ENCODE measurements around the gene FXR2. TPM values are rescaled to one million over a fixed set of nuclear protein-coding genes. Genes with fewer than 3 reads are reported as not detected.
A peak's percentile ranks its signal among the peaks of the same experiment; 100 is the strongest.

FXR2 gene
- total RNA-seq, 1 donor from 2014 or later, result 42.7 TPM

DNA sequence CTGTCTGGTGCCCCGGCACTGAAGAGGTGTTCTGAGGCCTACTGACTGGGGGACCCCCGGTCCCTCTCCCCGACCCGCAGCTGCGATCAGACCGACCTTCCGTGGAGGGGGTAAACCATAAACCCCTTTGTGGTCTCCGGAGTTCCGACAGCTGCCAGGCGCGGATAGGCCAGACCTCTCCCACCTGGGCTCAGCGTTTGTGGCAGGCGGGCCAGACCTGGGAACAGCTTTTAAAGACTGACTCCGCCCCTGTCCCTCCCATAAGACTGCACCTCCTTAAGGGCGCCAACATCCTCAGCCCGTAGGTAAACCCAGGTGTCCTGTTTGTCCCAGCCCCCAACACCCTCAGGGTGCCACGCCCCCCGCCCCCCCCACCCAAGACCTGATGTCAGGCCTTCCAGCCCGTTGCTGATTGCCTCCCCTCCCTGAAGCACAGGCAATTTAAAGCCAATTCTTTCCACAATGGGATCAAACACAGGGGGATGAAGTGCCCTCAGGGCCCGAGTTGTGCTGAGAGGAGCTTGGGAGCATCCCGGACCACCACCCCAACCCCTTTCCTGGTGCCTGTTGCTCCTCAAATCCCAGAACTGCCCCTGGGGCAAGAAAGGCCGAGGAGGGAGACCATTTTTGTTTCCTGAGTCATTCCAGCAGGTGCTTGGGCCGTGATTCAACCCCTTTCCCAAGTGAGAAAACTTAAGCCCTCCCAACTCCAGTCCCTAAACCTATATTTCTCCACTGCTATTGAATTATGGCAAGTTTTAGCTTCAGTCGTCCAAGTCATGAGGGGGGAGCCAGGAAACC is 24.6 kb downstream of the FXR2 start, which contains the start of gene SOX15:
TSS of gene SOX15 (minus strand) at position 204 of the 801 bp plus-strand sequence. CDS start 418 bp downstream, outside the sequence.
- Histone ChIP-seq H3K27me3 (no peaks in the 10 kb centered on the region), H3F3A (ENCODE audit: low read depth) (peaks cover 68% of the 10 kb centered on the region), H3K27ac (peak within 1 kb of the TSS; percentile 99), H3K9ac (no peak within 1 kb of the TSS), H4K20me1 (ENCODE audit: low read depth) (peaks cover 5% of the 10 kb centered on the region), H3K79me2 (ENCODE audit: low read depth) (peaks cover 18% of the 10 kb centered on the region), H3K4me2 (peak within 1 kb of the TSS; percentile 70), H3K9me3 (ENCODE audit: low read depth) (no peaks in the 10 kb centered on the region), H2AFZ (replicated peaks) (no peak within 1 kb of the TSS), H3K4me1 (peaks cover 40% of the 10 kb centered on the region), H3K4me3 (peak within 1 kb of the TSS; percentile 35), H3K36me3 (peaks cover 3% of the 10 kb centered on the region)
- H3K36me3 Mint-ChIP-seq, result peaks cover 34% of the 10 kb centered on the region
- H3K4me3 Mint-ChIP-seq, result peak within 1 kb of the TSS; percentile 17
- TF ChIP-seq EZH2phosphoT487 (IDR thresholded peaks at IDR 0.05), result no peak
- TF ChIP-seq, protein P1, sequence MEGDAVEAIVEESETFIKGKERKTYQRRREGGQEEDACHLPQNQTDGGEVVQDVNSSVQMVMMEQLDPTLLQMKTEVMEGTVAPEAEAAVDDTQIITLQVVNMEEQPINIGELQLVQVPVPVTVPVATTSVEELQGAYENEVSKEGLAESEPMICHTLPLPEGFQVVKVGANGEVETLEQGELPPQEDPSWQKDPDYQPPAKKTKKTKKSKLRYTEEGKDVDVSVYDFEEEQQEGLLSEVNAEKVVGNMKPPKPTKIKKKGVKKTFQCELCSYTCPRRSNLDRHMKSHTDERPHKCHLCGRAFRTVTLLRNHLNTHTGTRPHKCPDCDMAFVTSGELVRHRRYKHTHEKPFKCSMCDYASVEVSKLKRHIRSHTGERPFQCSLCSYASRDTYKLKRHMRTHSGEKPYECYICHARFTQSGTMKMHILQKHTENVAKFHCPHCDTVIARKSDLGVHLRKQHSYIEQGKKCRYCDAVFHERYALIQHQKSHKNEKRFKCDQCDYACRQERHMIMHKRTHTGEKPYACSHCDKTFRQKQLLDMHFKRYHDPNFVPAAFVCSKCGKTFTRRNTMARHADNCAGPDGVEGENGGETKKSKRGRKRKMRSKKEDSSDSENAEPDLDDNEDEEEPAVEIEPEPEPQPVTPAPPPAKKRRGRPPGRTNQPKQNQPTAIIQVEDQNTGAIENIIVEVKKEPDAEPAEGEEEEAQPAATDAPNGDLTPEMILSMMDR (IDR thresholded peaks at IDR 0.05), result no peak
- TF ChIP-seq EZH2 (IDR thresholded peaks at IDR 0.05), result no peak
- H3K27me3 Mint-ChIP-seq (ENCODE audit: insufficient read depth, low read depth), result peaks cover 12% of the 10 kb centered on the region
- H3K27ac Mint-ChIP-seq, result peak within 1 kb of the TSS; percentile 17
- DNase-seq (ENCODE audit: low spot score), result peak; percentile 54
- H3K9me3 Mint-ChIP-seq, result no peaks in the 10 kb centered on the region
- peaks cover 9% of the 10 kb centered on the region for H3K4me1 Mint-ChIP-seq

- Histone ChIP-seq H3K79me2 (ENCODE audit: low read depth) (peaks cover 25% of the 10 kb centered on the region), H4K20me1 (ENCODE audit: low read depth) (peaks cover 5% of the 10 kb centered on the region), H3K27me3 (no peaks in the 10 kb centered on the region), H3K9ac (no peak overlapping the region), H2AFZ (replicated peaks) (no peak overlapping the region), H3K36me3 (peaks cover 3% of the 10 kb centered on the region), H3K4me2 (peak overlapping the region; percentile 70), H3K4me3 (peak overlapping the region; percentile 35), H3K4me1 (peaks cover 45% of the 10 kb centered on the region), H3F3A (ENCODE audit: low read depth) (peaks cover 61% of the 10 kb centered on the region), H3K9me3 (ENCODE audit: low read depth) (no peaks in the 10 kb centered on the region), H3K27ac (peak overlapping the region; percentile 99)
- DNase-seq (ENCODE audit: low spot score), result peak; percentile 94
- Mint-ChIP-seq H3K4me1 (peaks cover 13% of the 10 kb centered on the region), H3K9me3 (no peaks in the 10 kb centered on the region), H3K36me3 (peaks cover 31% of the 10 kb centered on the region), H3K4me3 (no peak overlapping the region), H3K27me3 (ENCODE audit: insufficient read depth, low read depth) (peaks cover 12% of the 10 kb centered on the region), H3K27ac (no peak overlapping the region)
- TF ChIP-seq EZH2 (IDR thresholded peaks at IDR 0.05) (no peak), EZH2phosphoT487 (IDR thresholded peaks at IDR 0.05) (no peak)
- TF ChIP-seq, protein P1 (IDR thresholded peaks at IDR 0.05), result peak; percentile 86
Observed at GRCh38 chr17:7589204-7589868, 25.4 kb downstream of the FXR2 start.

DNA sequence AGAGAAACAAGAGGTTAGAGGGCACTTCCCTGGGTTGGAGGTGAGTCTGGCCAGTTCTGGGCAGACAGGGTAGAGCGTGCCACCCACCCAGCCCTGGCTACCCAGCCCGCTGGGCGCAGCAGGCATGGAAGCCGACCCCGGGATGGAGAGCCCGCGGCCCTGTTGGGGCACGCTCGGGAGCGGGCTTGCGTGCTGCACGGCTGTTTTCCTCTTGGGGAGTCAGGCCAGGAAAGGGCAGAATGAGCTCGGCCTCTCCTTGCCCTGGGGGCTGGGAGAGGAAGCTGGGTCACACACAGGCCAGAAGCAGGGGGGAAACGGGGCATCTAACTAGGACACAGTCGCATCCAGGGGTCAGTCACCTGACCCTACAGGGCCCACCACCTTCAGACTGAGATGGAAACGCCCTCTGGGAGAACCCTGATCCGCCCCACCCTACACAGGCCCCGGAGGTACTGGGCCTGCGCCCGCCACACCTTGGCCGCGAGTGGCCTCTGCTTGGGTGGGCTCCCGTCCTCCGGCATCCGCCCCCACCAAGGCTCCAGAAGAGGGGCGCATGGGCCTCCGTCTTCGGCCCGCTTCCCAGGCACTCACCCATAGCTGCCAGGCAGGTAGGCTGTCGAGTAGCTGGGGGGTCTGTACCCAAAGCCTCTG is 26.0 kb downstream of the FXR2 start:
- Mint-ChIP-seq H3K27me3 (ENCODE audit: insufficient read depth, low read depth) (peaks cover 15% of the 10 kb centered on the region), H3K4me1 (peaks cover 20% of the 10 kb centered on the region), H3K4me3 (no peak overlapping the region), H3K9me3 (no peaks in the 10 kb centered on the region), H3K36me3 (peaks cover 26% of the 10 kb centered on the region), H3K27ac (no peak overlapping the region)
- Histone ChIP-seq H4K20me1 (ENCODE audit: low read depth) (peaks cover 5% of the 10 kb centered on the region), H3K4me1 (peaks cover 43% of the 10 kb centered on the region), H3K27me3 (no peaks in the 10 kb centered on the region), H3K4me2 (peak overlapping the region; percentile 70), H2AFZ (replicated peaks) (no peak overlapping the region), H3K36me3 (peaks cover 3% of the 10 kb centered on the region), H3K4me3 (peak overlapping the region; percentile 35), H3K27ac (no peak overlapping the region), H3K9ac (no peak overlapping the region), H3F3A (ENCODE audit: low read depth) (peaks cover 54% of the 10 kb centered on the region), H3K9me3 (ENCODE audit: low read depth) (no peaks in the 10 kb centered on the region), H3K79me2 (ENCODE audit: low read depth) (peaks cover 28% of the 10 kb centered on the region)
- no peak for DNase-seq (ENCODE audit: low spot score)
- TF ChIP-seq, protein P1 (IDR thresholded peaks at IDR 0.05), result no peak
- TF ChIP-seq EZH2phosphoT487 (IDR thresholded peaks at IDR 0.05) (no peak), EZH2 (IDR thresholded peaks at IDR 0.05) (no peak)
